Stimulated activated CD4-positive, alpha-beta T cell treated with anti-CD3 and anti-CD28 coated beads, Interleukin-4, amount 100 ng/mL, for 24 hours (primary cell): Measurements from ENCODE around the gene PLD5.
"Not testable (repeated sequence)": the region's sequence is repeated elsewhere in the genome, so short reads cannot be mapped to it uniquely, and the experiment has no call there.

Experiments used
- DNase-seq: peaks from one replicate; pipeline ENCODE4 v3.0.0-alpha.2; 2020

Gene PLD5

DNA sequence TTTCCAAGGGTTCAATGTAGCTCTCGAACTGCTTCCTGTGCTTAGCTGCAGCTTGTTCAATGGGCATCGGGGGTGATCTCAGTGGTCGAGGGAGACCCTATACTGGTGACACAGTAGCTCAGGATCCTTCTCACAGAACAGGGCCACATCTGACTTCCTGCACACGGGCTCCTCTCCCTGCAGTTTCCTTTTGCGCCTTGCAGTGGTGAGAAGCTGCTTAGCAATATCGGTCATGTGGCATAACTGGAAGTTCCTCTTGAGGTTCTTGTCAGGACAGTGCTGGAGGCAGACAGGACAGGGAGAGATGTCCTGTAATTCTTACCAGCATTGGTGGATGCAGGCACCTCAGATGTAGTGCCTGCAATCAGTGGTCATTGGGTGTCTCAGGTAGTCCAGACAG lies 385.1 kb downstream of the PLD5 start:
- no peak for DNase-seq

DNA sequence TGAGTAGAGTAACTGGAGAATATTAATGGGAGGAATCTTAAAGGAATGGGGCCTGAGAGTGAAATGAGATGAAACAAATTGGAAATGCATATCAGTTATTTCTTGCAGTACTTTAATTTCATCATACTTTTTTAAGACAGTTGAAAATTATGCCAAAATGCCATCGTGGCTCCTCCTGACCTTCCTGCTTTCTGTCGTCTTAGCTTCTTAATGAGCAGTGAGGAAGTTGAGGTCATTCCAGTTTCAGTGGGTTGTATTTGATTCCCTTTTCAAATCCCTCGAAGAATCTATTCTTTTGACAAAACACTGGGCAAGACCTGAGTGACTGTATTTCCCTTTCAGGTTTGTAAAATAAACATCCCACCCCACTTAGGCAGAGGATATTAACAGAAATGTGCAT lies 390.7 kb downstream of the PLD5 start:
- DNase-seq: no peak

DNA sequence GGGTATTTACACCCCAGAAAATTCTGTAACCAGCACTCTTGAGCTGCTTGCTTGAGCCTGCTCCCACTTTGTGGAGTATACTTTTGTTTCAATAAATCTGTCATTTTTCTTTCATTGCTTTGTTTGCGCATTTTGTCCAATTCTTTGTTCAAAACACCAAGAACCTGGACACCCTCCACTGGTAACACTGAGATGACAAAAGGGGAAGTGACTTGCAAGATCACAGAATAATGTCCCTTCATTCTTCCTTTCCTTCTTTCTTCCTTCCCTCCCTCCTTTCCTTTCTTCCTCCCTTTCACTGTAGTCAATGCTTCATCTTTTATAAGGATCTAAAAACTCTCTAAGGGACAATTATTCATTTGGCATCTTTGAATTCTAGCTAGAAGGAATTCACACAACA lies 391.1 kb downstream of the PLD5 start:
- DNase-seq: no peak

DNA sequence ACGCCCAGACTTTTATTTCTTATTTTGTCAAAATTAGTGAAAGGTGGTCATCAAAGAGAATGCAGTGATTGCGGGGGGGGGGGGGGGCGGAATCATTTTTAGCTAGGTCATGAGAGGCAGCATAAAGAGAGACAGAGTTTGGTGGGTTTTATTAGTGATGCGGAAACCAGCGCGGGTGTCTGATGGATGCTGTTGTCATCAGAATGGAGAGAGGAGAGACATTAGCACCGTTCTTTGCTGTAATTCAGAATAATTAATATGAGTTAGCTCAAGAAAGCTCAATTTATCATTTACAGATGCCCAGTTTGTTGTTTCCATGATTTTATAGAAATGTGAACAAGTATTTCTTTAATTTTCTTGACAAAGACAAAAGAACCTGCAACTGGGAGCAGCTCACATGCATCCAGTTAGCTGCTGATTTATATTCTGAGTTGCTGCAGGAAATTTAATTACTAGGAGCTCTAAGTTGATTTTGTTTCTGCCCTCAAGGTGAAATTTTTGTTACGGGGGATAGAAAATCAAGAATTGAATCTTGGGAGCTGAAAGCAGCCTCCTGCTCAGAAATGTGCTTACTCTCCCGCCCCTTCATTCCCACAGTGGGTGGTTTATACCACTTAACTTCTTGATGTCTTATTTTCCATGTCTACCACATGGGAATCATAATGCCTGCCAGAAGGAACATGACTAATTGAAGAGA lies 392.2 kb downstream of the PLD5 start:
- DNase-seq: no peak

DNA sequence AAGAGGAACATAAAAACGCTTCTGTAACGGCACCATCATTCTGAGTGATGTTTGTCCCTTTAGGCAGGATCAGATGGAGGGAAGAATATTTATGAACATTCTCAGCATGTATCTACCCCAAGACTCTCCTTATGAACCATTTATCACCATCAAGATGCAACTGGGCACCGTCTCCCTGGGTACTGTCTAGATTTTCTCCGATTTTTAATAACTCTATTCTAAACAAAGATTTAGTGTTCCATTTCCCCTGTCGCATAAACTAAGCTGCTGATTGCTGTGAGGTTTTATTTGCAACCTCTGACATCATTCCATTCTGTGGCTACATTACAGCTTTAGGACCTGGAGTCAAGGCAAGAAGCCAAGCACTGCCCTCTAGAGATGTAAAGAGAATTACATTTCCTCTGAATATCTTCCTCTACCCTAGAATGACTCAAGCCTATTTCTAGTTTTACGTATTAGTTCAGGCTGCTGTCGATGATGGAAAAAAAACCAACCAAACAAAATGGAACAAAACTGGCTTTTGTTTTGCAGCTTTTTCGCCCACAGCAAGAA lies 395.5 kb downstream of the PLD5 start:
- DNase-seq: no peak

DNA sequence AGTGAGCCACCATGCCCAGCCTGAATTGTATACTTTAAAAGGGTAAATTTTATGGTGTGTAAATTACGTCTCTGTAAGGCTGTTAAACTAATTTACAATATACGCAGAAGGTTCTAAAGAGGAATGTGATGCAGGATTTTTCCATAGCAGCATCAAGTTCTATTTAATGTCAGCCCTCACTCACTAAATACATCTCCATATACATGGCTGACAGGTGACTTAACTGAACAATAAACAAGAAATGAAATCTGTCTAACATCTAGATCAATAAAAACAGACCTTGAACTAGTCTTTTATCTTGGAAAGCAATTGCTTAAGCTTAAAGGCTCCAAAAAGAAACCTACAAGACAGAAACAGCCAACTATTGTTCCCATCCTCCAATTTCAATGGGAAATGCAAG lies 404.1 kb downstream of the PLD5 start:
- DNase-seq: no peak

DNA sequence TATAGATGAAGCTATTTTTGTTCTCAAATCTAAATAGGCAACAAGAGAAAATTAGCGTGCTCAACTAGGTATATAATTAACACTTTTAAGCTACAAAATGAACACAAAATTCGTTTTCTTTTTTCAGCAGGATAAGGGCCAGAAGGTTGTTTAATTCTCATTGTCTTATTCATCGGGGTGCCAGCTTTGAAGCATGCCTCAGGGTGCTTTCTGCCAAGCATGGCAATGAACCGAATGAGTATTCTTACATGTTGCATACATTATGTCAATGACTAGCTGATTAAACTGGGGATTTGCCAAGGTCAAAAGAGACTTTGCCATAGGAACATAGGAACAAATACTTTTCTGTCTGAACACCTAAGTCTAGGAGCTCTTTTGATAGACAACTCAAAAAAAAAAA lies 423.6 kb downstream of the PLD5 start:
- no peak for DNase-seq

DNA sequence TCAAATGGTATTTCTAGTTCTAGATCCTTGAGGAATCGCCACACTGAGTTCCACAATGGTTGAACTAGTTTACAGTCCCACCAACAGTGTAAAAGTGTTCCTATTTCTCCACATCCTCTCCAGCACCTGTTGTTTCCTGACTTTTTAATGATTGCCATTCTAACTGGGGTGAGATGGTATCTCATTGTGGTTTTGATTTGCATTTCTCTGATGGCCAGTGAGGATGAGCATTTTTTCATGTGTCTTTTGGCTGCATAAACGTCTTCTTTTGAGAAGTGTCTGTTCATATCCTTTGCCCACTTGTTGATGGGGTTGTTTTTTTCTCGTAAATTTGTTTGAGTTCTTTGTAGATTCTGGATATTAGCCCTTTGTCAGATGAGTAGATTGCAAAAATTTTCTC lies 427.2 kb downstream of the PLD5 start:
- DNase-seq: not testable (repeated sequence)

DNA sequence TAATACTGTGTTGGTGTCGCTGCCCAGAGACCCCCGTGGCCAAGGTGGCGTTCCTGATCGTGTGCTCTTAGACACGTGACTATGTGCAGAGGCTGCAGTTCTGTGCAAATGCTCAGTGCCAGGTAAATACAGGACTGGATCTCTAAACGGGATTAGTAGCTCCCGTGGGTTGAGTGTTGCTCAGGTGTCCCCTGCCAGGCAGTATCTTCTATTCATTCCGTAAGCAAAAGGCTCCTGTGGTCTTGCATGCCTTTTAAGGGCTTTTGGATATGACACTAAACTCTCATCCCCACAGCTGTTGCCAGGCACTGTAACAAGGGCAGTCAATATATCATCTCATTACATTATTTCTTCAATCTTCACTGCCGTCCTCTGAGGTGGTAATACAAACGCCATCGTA lies 431.4 kb downstream of the PLD5 start:
- DNase-seq: no peak

DNA sequence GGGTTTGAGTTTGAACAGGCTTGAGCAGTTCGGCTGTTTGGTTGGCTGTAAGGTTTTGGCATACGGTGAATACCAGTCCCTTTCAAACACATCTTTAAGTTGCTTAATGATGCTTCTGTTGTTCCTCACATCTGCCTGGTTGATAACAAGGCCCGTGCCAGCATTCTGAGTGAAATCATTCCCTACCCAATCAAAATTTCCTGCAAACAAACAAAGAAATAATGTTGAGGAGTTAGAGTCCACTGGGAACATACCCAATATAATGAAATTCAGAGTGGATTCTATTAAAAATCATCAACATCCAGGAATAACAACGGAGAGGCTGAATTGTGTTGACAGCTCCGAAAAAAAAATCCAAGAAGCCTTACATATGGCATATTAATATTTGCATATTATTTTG lies 434.6 kb downstream of the PLD5 start:
- DNase-seq: no peak

DNA sequence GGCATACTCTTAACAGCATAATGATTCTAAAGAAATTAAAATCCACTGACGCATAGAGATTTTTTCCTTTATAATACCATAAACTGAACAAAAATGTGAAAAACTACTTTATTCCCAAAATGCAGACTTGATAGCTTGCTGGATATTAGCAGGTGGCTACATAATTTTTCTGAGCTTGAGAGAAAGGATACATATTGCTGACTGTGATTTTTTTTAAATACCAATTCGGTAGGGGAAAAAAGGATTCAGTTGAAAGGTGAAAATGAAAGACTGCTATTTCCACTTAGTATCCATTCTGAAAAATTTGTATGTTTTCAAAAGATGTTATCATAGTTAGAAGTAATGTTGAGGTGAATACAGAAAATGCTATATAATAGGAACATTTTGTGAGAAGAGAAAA lies 435.6 kb downstream of the PLD5 start:
- DNase-seq: no peak

DNA sequence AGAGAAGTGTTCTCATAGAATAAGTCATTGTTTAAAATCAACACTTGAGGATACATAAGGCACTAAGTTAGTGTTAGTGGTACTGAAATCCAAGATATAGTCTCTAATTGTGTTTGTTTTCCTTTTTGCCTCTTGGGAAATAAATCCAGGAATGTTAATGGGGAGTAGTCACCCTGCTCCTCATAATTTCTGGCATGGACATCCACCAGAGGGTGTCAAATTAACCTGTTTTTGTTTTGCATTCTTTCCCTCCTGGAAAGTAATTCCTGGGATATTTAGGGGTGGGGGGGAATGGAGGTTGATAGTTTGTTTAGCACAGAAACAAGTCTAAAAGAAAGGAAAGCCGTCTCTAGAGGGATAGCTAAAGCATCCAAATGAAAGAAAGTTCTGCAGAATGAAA lies 437.8 kb downstream of the PLD5 start:
- DNase-seq: no peak

DNA sequence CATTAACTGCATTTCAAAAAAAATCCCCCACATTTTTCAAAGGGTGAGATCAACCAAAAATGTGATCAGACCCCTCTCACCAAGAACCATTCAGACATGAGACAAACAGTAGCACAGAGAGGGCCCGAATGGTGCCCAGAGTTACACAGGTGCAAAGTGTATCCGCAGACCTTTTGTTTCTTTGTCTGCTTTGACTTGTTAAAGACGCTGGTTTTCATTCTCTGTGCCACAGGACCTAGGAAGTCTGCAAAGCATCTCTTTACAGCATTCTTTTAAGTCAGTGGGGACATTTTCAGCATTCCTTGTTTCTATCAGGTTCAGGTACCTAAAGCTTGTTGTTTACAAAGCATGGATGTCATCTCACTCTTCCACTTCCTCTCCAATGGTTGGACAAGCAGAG lies 438.4 kb downstream of the PLD5 start:
- no peak for DNase-seq

DNA sequence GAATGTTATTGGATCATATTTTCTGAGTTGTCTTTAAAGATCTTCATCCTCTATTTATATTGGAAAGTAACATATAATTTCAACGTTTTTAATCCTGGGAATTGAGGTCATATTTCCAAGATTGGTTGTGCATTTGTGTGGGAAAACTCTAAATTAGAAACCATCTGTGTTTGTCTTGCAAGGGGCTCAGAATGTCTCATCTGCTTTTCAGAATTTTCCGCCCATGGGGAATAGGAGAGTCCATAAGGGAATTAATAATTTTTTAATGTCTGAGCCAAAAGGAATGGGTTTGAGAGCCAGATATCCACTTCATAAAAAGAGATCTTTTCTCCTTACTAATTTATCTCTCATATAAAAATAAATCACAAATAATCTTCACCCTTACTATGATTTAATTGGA lies 440.8 kb downstream of the PLD5 start:
- DNase-seq: no peak

DNA sequence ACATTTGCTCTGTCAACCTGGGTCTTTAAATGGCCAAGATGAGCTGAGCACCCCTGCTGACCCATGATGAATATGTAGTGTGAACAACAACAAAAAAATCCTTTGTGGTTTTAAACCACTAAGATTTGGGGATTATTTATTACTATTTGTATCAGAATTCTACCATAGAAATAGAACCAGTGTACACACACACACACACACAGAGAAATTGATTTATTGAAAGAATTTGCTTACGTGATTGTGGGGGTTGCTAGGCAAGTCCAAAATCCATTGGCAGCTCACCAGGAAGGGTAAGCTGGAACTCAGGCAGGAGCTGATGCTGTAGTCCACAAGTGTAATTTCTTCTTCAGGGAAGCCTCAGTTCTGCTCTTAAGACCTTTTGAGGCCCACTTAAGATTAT lies 443.1 kb downstream of the PLD5 start:
- DNase-seq: no peak

DNA sequence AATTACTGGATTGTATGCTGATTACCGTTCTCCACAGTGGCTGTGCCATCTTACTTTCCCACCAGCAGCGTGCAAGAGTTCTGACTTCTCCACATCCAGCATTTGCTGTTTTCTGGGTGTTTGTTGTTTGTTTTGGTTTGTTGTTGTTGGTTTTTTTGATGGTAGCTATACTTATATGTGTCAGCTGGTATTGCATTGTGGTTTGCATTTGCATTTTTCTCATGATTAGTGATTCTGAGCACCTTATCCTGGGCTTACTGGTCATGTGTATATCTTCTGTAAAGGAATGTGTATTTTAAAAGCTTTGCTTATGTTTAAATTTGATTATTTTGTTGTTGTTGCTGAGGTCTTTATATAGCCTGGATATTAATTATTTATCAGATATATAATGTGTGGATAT lies 458.7 kb downstream of the PLD5 start:
- no peak for DNase-seq

DNA sequence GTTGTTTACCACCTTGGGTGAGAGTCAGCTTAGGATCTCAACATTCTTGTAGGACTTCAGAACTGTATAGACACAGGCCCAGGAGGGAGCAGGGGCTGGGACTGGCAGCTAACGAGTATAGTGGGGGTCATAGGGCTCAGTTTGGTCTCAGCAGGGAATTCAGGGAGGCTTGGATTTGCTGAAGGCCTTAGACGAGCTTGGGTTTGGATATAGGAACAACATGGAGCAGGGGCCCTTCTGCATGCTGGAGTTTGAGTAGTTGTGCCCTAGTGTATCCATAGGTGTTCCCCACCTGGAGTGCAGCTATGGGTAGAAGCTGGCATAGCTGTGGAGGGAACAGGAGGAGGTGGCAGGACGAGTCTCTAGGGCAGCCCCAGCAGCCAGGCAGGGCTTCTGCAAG lies 462.2 kb downstream of the PLD5 start:
- no peak for DNase-seq

DNA sequence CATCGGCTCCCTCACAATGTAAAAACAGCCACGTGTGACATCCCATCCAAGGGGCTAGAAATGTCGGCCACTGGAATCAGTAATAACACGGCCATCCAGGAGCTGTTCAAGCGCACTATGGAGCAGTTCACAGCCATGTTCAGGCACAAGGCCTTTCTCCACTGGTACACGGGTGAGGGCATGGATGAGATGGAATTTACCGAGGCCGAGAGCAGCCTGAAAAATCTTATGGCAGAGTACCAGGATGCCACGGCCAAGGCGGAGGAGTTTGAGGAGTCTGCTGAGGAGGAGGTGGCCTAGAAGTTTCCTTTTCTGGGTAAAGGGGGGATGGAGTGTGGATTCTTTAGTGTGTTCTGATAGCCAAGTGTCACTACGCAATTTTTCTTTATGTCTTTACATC lies 464.5 kb downstream of the PLD5 start:
- no peak for DNase-seq

DNA sequence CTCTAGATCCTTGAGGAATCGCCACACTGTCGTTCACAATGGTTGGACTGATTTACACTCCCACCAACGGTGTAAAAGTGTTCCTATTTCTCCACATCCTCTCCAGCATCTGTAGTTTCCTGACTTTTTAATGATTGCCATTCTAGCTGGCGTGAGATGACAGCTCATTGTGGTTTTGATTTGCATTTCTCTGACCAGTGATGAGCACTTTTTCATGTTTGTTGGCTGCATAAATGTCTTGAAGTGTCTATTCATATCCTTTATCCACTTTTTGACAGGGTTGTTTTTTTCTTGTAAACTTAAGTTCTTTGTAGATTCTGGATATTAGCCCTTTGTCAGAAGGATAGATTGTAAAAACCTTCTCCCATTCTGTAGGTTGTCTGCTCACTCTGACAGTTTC lies 465.9 kb downstream of the PLD5 start:
- not testable (repeated sequence) for DNase-seq

DNA sequence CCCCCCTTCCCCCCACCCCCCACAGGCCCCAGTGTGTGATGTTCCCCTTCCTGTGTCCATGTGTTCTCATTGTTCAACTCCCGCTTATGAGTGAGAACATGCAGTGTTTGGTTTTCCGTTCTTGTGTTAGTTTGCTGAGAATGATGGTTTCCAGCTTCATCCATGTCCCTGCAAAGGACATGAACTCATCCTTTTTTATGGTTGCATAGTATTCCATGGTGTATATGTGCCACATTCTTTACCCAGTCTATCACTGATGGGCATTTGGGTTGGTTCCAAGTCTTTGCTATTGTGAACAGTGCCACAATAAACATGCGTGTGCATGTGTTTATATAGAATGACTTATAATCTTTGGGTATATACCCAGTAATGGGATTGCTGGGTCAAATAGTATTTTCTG lies 466.3 kb downstream of the PLD5 start:
- DNase-seq: not testable (repeated sequence)

DNA sequence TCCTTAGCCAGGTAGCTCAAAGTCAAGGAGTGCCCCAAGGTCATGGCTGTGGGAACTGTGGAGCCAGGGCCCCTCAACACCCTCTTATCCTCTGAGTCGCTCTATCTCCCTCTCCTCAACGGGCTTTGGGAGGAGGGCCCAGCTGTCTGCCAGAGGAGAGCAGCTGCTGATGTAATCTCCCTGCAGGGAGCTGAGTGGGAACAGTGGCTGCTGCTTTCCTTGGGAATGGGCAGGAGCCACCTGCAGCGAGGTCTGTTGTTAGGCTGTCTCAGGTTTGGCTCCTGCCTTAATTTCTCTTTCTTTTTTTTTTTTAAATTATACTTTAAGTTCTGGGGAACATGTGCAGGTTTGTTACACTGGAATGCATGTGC lies 466.8 kb downstream of the PLD5 start:
- no peak for DNase-seq

DNA sequence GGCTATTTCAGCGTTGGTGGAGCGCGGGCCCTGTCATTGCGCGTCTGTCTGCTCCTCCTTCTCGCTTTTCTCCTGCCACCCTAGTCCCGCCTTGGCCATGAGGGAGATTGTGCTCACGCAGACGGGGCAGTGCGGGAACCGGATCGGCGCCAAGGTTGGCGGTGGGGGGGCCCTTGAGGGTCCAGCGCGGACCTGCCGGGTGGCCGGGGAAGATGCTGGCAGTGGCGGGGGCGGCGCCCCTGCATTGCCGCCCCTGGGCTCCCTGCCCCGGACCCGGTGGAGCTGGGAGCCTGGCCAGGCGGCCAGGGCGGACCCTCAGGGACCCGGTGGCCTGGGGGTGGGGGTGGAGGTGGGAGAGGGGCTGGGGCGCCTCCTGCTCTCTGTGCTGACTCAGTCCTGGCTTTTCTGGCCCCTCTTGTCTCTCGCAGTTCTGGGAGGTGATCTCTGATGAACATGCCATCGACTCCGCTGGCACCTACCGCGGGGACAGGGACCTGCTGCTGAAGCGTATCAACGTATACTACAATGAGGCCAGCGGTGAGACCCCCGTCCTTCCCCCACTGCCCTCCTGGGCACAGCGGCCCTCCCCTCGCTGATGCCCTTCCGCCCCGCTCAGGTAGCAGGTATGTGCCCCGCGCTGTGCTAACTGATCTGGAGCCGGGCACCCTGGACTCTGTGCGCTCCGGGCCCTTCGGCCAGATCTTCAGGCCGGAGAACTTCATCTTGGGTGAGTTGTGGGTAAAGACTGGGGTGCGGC lies 467.3 kb downstream of the PLD5 start:
- no peak for DNase-seq

DNA sequence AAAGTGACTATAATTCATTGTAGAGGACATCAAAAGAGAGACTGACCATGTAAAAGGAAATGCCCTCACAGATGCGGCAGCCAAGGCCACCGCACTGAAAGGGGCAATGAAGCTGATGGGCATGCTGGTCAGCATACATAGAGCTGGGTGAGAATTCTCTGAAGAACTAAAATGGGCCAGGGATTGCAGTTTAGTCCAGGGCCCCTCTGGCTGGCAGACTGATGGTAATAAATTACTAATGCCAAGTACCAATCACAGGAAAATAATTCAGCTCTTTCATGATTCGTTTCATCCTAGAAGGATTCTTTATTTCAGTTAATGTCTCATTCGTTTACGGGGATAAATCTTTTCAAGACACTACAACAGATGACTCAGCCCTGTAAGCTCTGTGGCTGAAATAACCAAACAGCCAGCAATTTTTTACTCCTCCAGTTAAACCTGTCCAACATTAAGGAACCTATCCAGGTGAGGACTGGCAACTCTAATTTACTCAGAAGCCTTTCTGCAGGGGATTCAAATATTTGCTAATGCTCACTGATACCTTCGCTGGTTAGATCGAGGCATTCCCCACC lies 468.7 kb downstream of the PLD5 start:
- DNase-seq: no peak

DNA sequence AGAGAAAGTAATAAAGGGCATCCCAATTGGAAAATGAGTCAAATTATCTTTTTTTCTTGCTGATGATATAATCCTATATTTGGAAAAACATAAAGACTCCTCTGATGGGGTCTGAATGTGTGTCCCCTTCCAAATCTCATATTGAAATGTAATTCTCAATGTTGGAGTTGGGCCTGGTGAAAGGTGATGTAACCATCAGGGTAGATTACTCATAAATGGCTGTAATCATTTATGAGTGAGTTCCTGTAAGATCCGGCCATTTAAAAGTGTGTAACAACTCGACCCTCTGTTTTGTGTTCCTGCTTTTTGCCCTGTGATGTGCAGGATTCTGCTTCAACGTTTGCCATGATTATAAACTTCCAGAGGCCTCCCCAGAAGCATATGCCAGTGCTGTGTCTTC lies 481.3 kb downstream of the PLD5 start:
- no peak for DNase-seq
